ENCODE results near the gene ATP6V1G3.
"Not testable (repeated sequence)": the region's sequence is repeated elsewhere in the genome, so short reads cannot be mapped to it uniquely, and the experiment has no call there.

Gene ATP6V1G3

GRCh38 chr1:198543670-198544260, 3.3 kb upstream of the ATP6V1G3 start:
- DNase-seq (ENCODE audit: low spot score): peak; percentile 11

- DNase-seq (ENCODE audit: low spot score): no peak
Observed at GRCh38 chr1:198542632-198543031, 2.2 kb upstream of the ATP6V1G3 start.

GRCh38 chr1:198541737-198542136, 1.3 kb upstream of the ATP6V1G3 start:
- no peak for DNase-seq (ENCODE audit: low spot score)

- no peak for DNase-seq (ENCODE audit: low spot score)
Observed at GRCh38 chr1:198538579-198539364, 1.7 kb downstream of the ATP6V1G3 start.

DNA sequence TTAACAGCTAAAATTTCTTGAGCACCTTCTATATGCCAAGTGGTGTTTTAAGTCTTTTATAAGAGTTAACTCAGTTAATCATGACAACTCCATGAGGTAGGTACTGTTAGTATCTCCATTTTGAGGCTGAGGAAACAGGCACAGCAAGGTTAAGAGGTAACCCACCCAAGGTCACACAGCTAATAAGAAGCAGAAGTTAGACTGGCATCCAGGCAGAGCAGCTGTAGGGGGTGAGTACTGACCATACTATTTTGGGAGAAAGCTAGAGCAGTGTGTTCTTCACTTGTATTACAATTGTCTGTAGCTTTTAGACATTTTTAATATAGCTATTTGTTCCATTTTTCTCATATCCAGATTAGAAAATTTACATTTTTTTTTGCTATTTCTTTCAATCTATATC, 4.8 kb downstream of the ATP6V1G3 start:
- no peak for DNase-seq (ENCODE audit: low spot score)

- no peak for DNase-seq (ENCODE audit: low spot score)
Observed at GRCh38 chr1:198534548-198535418, 5.7 kb downstream of the ATP6V1G3 start.

- no peak for DNase-seq (ENCODE audit: low spot score)
Observed at GRCh38 chr1:198531891-198532290, 8.6 kb downstream of the ATP6V1G3 start.

GRCh38 chr1:198530953-198531352, 9.5 kb downstream of the ATP6V1G3 start:
- DNase-seq (ENCODE audit: low spot score): peak; percentile 89

GRCh38 chr1:198529414-198529813, 11.1 kb downstream of the ATP6V1G3 start:
- no peak for DNase-seq (ENCODE audit: low spot score)

- DNase-seq (ENCODE audit: low spot score): no peak
Observed at GRCh38 chr1:198528364-198528763, 12.1 kb downstream of the ATP6V1G3 start.

- no peak for DNase-seq (ENCODE audit: low spot score)
Observed at GRCh38 chr1:198524556-198524955, 15.9 kb downstream of the ATP6V1G3 start.

DNA sequence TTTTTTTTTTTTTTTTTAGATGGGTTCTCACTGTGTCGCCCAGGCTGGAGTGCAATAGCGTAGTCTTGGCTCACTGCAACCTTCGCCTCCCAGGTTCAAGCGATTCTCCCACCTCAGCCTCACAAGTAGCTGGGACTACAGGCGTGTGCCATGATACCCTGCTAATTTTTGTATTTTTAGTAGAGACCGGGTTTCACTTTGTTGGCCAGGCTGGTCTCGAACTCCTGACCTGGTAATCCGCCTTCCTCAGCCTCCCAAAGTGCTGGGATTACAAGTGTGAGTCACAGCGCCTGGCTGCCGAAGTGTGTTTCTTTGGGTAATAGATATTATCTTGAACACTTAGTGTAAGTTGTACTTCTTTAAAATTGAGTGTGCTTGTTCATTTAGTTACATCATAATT, 16.4 kb downstream of the ATP6V1G3 start:
- not testable (repeated sequence) for DNase-seq (ENCODE audit: low spot score)

GRCh38 chr1:198523182-198523950, 17.1 kb downstream of the ATP6V1G3 start:
- no peak for DNase-seq (ENCODE audit: low spot score)

DNA sequence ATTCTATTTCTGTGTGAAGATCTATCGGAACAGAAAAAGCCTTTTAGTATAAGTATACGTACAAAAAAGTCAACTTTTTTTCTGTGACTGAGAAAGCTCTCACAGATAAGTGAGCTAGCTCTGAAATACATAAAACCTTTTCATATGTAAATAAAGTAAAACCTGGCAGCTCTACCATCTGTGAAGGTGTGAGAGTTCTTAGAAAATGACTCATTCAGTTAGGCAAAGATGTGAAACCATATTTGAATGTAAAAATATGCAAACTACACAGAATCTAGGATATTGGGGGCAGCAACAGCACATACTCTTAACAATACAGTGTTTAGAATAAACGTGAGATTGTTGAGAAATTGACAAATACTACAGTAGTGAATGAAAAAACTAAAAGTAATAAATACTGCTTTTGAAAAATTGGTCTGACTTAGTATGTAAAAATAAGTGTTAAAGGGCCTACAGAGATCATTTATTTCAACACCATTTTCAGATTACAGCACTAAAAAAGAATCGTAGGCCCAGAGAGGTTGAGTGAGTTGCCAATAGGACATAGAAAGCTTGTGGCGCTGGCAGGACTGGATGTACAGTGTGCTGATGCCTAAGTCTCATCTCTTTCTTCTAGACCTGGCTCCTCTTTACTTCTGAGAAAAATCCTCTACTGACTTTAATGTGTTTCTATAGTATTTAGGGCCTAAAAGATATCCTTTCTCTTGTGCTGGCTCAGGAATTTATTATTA, 19.8 kb downstream of the ATP6V1G3 start:
- DNase-seq (ENCODE audit: low spot score): no peak

DNA sequence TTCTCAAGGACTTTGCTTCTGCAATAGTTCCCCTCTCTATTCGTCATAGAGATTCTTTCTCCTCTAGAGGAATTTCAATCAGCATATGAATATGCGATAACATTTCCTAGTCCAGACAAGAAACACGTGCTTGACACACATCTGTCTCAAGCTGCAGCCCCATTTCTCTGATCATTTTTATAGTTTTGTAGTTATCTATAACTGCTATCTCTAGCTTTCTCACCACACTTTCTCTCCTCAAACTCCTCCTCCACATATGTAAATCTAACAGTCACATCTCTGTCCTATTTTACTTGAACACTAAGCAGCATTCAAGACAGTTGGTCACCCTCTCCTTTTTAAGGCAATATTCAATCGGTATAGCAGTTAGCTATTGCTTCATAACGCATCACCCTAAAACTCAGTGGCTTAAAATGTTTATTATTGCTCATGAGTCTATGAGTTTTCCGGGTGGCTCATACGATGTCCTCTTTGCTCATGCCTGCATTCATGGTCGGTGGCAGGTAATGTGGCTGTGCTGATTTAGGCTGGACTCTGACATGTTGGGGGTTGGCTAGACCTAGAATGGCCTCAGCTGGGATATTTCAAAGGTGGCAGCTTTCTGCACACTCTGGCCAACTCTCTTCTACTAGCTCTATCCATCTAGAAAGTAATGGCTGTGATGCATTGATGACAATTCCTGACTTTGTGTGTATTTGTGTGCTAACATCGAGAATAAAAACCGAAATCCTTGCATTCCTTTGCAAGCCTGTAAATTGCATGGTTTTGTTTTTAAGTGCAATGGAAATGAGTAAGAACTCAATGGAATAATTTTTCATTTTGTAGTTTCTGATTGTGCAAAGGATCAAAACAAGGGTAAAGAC, 20.6 kb downstream of the ATP6V1G3 start:
- no peak for DNase-seq (ENCODE audit: low spot score)

DNA sequence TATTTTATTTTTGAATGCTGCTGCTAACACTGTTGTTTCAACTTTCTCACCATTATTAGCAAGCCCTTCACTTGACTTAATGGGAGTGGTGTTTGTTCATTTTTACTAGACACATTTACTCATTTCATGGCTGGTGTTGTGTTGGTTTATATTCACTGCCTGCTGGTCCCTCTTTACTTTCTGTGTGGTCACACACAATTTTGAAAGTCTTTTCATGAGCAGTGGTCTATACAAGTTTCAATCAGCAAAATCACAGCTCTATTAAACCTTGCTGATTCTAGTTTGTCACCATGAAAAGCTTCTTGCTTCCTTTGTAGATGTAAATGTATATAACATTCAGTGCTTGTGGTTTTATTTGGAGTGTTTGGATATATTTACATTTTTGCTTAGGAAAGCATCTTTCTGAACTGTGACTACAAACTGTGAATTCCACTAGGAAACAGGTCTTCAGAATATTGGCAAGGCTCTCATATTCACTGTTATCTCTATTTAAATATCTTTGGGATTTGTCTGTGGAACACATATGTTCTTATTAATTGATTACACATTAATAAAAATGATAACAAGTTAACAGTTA, 22.8 kb downstream of the ATP6V1G3 start:
- no peak for DNase-seq (ENCODE audit: low spot score)

DNA sequence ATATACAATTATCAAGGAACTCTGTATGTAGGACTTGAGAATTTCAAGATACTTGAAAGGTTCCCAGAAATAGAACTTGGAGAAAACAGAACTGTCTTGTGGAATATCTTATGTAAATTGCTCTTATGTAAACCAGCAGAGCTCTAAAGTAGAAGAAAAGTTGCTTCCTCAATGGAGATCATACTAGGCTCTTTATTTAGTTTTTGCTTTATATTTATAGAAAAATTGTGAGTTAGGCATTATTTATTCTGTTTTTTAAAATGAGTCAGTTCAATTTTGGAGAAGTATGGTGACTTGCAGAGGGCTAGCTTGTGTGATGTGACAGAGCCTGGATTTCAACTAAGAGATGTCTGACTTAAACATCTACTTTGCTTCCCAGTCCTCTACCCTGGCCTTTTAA, 40.4 kb downstream of the ATP6V1G3 start:
- DNase-seq (ENCODE audit: low spot score): no peak

DNA sequence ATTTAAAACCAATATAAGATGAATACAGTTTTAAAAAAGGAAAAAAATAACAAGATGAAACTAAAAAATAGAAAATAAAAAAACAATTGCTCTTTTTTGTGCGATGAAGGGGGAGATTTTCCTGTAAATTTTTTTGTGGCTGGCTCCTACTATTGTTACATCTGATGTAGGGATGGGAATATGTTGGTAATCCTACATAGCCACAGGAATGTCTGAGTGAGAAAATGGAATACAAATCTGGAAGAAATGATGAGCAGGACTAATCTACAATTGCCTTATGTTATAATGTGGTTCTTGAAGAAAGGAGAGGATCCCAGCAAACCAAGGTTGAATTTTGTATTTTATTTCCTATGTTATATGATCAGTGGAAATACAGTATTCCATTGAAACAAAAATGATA, 40.9 kb downstream of the ATP6V1G3 start:
- no peak for DNase-seq (ENCODE audit: low spot score)

DNA sequence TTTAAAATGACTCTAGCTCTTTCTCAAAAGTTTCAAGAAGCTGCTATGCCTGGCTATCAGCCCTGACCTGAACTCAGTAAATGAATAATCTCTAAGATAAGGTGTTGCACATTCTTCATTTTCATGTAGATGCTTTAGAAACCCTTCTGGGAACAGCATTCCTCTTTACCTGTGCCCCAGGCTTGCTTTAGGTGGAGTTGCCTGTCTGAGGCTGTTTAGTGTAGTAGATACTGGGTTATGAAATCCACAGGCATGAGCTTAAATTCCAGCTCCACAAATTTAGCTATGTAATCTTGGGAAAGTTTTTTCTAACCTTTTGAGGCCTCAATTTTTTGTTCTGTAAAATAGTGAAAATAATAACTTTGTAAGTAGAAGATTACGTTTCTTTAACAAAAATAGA, 41.6 kb downstream of the ATP6V1G3 start:
- DNase-seq (ENCODE audit: low spot score): no peak

DNA sequence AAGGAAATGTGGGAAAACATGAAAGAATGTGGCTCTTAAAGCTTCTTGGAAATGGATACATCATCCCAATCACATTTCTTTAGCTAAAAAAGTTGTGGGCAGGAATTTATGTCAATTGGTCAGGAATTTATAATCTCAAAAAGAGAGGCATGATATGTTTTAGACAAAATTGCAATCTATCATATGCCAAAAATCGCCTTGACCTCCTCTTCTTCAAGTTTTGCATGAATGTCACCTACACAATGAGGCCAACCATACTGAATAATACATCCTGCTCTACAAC, 42.4 kb downstream of the ATP6V1G3 start:
- no peak for DNase-seq (ENCODE audit: low spot score)
